Measurements from ENCODE around the gene VSIG10. TPM values are rescaled to one million over a fixed set of nuclear protein-coding genes. Genes with fewer than 3 reads are reported as not detected.

Gene VSIG10
- total RNA-seq, 2 experiments from 2014 or later, result 9.2 to 9.8 TPM

DNA sequence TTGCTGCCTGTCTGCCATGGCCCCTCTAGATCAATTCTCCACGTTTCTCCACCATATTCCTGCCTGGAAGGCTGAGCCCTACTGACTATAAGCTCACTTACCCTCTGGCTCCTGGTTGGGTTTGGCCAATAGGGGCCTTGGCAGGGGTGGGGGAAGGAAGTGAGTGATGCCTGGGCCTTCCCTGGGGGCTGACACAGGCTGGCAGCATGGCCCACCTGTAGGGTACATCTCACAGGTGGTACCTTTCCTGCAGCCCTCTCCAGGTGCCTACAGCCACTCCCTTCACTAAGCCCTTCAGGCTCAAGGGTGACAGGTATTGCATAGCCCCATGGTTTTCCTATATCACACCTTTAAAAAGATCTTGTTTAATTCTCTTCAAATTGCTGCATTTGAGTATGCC is 83.8 kb downstream of the VSIG10 start:
- Histone ChIP-seq H3K4me2 (ENCODE audit: low read length) (no peak overlapping the region), H3K9me3 (ENCODE audit: low read length) (no peaks in the 10 kb centered on the region), H4K20me1 (ENCODE audit: insufficient read depth, low read length) (peaks cover 10% of the 10 kb centered on the region), H3K9me2 (ENCODE audit: insufficient read depth, low read length) (no peaks in the 10 kb centered on the region), H2AFZ (ENCODE audit: low read length) (no peak overlapping the region), H3K4me3 (ENCODE audit: low read depth, low read length, poor library complexity, severe bottlenecking) (no peak overlapping the region), H3K27ac (ENCODE audit: low read depth, low read length, poor library complexity, severe bottlenecking) (no peak overlapping the region), H3K36me3 (ENCODE audit: insufficient read depth, low read length) (peaks cover 69% of the 10 kb centered on the region), H3K4me1 (ENCODE audit: insufficient read depth, low read length, poor library complexity, severe bottlenecking) (peaks cover 17% of the 10 kb centered on the region), H3K79me2 (ENCODE audit: insufficient read depth, low read depth, low read length) (peaks cover 22% of the 10 kb centered on the region)
- DNase-seq (ENCODE audit: low spot score), result no peak
- BruUV-seq (replicated peaks), result no TSS peak
- intact Hi-C loops (cut with micrococcal nuclease; ENCODE audit: unreplicated experiment), result no loop called here
- ChIA-PET POLR2A (interaction anchor here (1.5 kb wide), 1 partner anchor 13 kb away, joined by 4 read pairs; no protein-coding TSS in a partner anchor), CTCF (ENCODE audit: unreplicated experiment) (interaction anchor here (0.6 kb wide), 1 partner anchor 41 kb away, joined by 3 read pairs; no protein-coding TSS in a partner anchor)
- TF ChIP-seq, protein P1, sequence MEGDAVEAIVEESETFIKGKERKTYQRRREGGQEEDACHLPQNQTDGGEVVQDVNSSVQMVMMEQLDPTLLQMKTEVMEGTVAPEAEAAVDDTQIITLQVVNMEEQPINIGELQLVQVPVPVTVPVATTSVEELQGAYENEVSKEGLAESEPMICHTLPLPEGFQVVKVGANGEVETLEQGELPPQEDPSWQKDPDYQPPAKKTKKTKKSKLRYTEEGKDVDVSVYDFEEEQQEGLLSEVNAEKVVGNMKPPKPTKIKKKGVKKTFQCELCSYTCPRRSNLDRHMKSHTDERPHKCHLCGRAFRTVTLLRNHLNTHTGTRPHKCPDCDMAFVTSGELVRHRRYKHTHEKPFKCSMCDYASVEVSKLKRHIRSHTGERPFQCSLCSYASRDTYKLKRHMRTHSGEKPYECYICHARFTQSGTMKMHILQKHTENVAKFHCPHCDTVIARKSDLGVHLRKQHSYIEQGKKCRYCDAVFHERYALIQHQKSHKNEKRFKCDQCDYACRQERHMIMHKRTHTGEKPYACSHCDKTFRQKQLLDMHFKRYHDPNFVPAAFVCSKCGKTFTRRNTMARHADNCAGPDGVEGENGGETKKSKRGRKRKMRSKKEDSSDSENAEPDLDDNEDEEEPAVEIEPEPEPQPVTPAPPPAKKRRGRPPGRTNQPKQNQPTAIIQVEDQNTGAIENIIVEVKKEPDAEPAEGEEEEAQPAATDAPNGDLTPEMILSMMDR (conservative IDR thresholded peaks at IDR 0.05; ENCODE audit: low read length), result no peak
- TF ChIP-seq EZH2phosphoT487 (IDR thresholded peaks at IDR 0.05; ENCODE audit: borderline replicate concordance, low read depth, low read length), result no peak

DNA sequence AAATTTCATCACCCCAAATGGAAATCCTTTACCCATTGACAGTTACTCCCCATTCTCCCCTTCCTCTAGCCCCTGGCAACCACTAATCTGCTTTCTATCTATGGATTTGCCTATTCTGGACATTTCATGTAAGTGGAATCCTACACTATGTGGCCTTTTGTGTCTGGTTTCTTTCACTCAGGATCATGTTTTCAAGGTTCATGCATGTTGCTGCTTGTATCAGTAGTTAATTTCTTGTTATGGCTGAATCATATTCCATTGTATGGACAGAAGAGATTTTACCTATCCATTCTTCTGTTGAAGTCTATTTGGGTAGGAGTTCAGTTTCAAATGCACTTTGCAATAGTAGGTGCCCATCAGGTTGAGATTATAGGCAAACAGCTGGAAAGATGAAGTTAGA is 85.9 kb downstream of the VSIG10 start:
- ChIA-PET CTCF (ENCODE audit: unreplicated experiment) (no interaction called here), POLR2A (interaction anchor here (0.7 to 0.8 kb wide), 2 partner anchors 22 to 187 kb away, joined by 3 read pairs; no protein-coding TSS in a partner anchor)
- peaks cover 52% of the 10 kb centered on the region for H3K36me3 ChIP-seq (ENCODE audit: insufficient read depth, low read length)
- peaks cover 10% of the 10 kb centered on the region for H4K20me1 ChIP-seq (ENCODE audit: insufficient read depth, low read length)
- peak overlapping the region; percentile 94 for H3K4me3 ChIP-seq (ENCODE audit: low read depth, low read length, poor library complexity, severe bottlenecking)
- H3K27ac ChIP-seq (ENCODE audit: low read depth, low read length, poor library complexity, severe bottlenecking), result no peak overlapping the region
- BruUV-seq (replicated peaks), result no TSS peak
- H3K4me2 ChIP-seq (ENCODE audit: low read length), result peak overlapping the region; percentile 81
- TF ChIP-seq EZH2phosphoT487 (IDR thresholded peaks at IDR 0.05; ENCODE audit: borderline replicate concordance, low read depth, low read length), result no peak
- TF ChIP-seq, protein P1 (conservative IDR thresholded peaks at IDR 0.05; ENCODE audit: low read length), result no peak
- H3K79me2 ChIP-seq (ENCODE audit: insufficient read depth, low read depth, low read length), result peaks cover 22% of the 10 kb centered on the region
- no peak overlapping the region for H2AFZ ChIP-seq (ENCODE audit: low read length)
- no peaks in the 10 kb centered on the region for H3K9me2 ChIP-seq (ENCODE audit: insufficient read depth, low read length)
- peaks cover 17% of the 10 kb centered on the region for H3K4me1 ChIP-seq (ENCODE audit: insufficient read depth, low read length, poor library complexity, severe bottlenecking)
- DNase-seq (ENCODE audit: low spot score), result no peak
- intact Hi-C loops (cut with micrococcal nuclease; ENCODE audit: unreplicated experiment), result no loop called here
- H3K9me3 ChIP-seq (ENCODE audit: low read length), result no peaks in the 10 kb centered on the region
